GM18519 (cell line): ENCODE results near the gene ARL2.
"Not testable (repeated sequence)": the region's sequence is repeated elsewhere in the genome, so short reads cannot be mapped to it uniquely, and the experiment has no call there.

Source experiments
- ATAC-seq: cut with Tn5 transposase; IDR thresholded peaks from one replicate; pipeline ENCODE4 v1.9.1; 2021; ENCODE audit warnings: mild to moderate bottlenecking, moderate library complexity; ENCODE audit not compliant: unreplicated experiment, low FRiP score

ARL2 gene

GRCh38 chr11:65013888-65014725, at the start of gene ARL2:
Gene ARL2, plus strand, starts transcription at chr11:65014160. Its CDS starts 48 bp downstream, at chr11:65014208.
- ATAC-seq = peak; percentile 57

DNA sequence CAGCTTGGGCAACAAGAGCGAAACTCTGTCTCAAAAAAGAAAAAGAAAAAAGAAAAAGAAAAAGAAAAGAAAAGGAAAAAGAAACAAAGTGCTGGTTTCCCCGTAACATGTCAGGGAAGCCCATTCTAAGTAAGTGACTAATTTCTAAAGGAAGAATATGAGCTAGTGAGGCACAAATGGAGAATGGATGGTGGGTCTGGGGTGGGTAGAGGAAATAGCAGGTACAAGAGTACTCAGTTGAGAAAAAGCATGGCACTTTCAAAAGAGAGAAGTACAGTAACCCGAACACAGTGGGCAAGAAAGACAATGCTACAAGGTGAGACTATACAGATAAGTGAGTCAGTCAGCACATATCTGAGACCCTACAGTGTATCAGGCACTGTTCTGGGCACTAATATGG, 46.6 kb upstream of the ARL2 start:
- no peak for ATAC-seq

- ATAC-seq = no peak
Observed at GRCh38 chr11:64969209-64969608, 44.8 kb upstream of the ARL2 start.

- ATAC-seq = no peak
Observed at GRCh38 chr11:64970731-64971151, 43.2 kb upstream of the ARL2 start.

- ATAC-seq = no peak
Observed at GRCh38 chr11:64971421-64972233, 42.3 kb upstream of the ARL2 start, which contains the start of gene MAJIN. Gene MAJIN, minus strand, starts transcription at chr11:64972108. Its CDS starts 12,703 bp downstream, at chr11:64959405.

GRCh38 chr11:64974124-64974523, 39.8 kb upstream of the ARL2 start:
- no peak for ATAC-seq

- no peak for ATAC-seq
Observed at GRCh38 chr11:64976651-64977050, 37.3 kb upstream of the ARL2 start.

- not testable (repeated sequence) for ATAC-seq
Observed at GRCh38 chr11:64983339-64983738, 30.6 kb upstream of the ARL2 start.

- ATAC-seq = no peak
Observed at GRCh38 chr11:64987998-64988854, 25.7 kb upstream of the ARL2 start.

GRCh38 chr11:64989416-64989815, 24.5 kb upstream of the ARL2 start:
- no peak for ATAC-seq

DNA sequence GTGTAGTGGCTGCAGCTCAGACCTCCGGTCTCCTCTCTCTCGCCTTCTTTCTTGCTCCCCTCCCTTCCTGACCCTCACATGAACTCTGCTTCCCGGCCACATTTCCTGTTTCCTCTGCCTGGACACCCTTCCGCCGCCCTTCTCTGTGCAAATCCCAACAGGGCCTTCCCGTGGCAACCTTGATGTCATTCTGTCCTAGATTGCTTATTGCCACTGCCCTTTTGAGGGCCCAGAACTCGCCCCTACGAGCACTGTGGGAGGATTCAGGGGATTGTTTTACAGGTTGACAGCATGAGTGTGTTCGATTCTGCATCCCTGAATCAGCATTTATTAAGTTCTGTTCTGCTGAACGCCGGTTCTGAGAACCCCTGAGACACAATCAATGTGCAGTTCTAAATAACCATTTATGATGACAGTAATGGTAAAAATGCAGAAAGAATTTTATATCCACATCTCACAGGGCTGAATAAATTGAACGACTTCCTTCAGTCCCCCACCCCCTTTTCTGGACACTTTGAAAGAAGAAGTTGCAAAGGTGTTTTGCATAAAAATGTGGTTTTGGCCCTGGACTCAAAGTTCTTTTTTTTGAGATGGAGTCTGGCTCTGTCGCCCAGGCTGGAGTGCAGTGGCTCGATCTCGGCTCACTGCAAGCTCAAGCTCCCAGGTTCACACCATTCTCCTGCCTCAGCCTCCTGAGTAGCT, 23.6 kb upstream of the ARL2 start:
- ATAC-seq = no peak

DNA sequence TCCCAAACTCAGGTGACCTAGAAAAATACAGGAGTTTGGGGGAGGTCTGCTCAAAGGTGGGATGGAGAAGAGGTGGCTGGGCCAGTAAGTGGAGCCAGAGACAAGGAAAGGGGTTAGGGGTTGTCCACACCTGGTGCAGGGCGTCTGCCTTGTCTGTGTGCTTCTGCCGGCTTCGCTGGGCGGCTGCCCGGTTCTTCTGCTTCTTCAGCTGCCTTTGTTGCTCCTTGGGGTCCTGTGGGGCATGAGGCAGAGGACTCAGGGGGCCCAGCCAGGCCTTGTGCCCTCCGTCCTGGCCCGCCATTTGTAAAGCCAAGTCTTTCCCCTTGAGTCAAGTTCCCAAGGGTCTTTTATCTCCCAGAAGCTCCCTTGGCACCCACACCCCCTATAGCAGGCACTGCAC, 19.6 kb upstream of the ARL2 start:
- ATAC-seq = no peak

DNA sequence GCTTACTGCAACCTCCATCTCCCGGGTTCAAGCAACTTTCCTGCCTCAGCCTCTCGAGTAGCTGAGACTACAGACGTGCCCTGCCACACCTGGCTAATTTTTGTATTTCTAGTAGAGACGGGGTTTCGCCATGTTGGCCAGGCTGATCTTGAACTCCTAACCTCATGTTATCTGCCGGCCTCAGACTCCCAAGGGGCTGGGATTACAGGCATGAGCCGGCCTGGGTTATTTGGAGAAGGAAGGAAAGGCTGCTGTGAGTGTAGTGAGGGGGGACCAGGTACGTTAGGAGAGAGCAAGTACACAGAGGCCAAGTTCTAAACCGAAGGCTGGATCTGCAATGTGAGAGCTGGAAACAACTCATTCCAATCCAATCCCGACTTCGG, 17.6 kb upstream of the ARL2 start:
- ATAC-seq = no peak

DNA sequence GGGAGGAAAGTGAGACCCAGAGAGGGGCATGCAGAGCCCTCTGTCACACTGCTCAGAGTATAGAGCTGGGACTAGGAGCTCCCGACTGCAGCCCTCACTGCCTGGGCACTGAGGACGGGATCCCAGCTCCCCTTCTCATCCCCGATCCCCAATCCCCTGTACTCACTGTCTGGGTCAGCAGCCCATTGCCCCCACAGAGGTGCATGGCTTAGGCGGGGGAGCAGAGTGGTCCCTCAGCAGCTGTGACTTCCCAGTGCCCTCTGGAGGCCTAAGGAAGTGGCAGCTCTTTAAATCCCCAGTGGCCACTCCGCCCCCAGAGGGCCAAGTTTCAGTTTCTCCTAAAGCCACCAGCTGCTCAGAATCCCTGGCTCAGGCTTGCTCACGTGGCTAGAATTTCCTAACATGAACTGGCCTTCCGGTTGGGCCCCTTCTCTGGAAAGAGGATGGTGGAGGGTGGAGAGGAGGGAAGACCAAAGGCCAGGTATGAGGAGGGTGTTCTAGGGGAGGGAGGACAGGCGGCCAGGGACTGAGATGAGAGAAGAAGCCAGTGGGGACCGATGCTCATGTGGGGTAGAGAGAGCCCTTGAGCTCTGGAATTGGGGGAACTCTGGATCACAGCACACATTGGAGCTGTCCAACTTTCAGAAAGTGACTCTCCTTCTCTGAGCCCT, 17.1 kb upstream of the ARL2 start, which contains the start of gene BATF2:
TSS of gene BATF2 (minus strand) at position 262 of the 671 bp plus-strand sequence. CDS start at position 205, 57 bp downstream.
- ATAC-seq = no peak

- ATAC-seq = no peak
Observed at GRCh38 chr11:64998141-64998540, 15.8 kb upstream of the ARL2 start.

DNA sequence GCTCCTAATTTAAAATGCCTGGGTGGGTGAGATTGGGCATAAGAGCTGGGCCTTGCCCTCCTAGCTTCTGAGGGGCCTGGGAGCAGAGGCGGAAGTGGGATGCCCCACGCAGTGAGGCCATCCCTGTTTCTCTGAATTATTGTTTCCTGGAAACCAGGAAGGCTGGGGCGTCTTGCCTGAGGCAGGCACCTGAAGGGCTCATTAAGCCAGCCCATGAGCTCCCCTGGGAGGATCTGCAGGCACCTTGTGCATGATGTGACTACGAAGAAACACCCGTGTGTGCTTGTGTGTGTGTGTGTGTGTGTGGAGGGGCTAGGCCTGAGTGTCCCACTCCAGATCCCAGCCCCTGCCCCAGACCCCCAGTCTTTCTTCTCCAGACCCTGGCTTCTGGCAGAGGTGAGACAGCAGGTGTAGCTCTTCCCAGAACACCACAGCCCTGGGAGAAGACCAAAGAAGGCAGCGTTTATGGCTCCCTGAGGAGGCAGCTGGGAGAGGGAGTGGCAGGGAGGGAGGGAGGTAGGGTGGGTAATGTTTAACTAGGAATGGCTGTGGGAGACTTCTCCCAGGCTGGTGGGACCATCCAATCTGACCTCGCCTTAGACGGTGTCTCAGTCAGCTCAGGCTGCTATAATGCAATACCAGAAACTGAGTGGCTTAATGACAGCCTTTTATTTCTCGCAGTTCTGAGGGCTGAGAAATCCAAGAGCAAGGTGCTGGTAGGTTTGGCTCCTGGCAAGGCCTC, 15.1 kb upstream of the ARL2 start:
- ATAC-seq = no peak

DNA sequence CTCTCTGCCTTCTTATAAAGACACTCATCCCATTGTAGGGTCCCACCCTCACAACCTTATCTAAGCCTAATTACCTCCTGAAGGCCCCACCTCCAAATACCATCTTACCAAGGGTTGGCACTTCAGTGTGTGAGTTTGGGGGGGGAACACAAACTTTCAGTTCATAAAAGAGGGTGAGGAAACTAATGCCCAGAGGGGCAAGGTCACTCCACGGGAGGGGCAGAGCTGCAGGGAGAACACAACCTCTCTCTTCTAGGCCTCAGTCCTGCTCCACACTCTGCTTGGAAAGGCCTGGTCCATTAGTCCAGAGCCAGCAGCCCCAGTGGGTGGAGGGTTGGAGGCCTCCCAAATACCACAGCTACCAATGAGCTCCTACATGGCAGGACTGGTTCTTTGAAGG, 14.5 kb upstream of the ARL2 start:
- ATAC-seq = no peak

GRCh38 chr11:65002706-65003105, 11.3 kb upstream of the ARL2 start:
- ATAC-seq = no peak

GRCh38 chr11:65003282-65003681, 10.7 kb upstream of the ARL2 start:
- no peak for ATAC-seq
